H9 (cell line): ENCODE measurements around the gene E4F1. TPM values are rescaled to one million over a fixed set of nuclear protein-coding genes. Genes with fewer than 3 reads are reported as not detected.

ENCODE experiments used
- DNase-seq: peaks from one replicate; pipeline ENCODE4 v3.0.0-alpha.2; 2017
- H2AFZ ChIP-seq: one replicate; pipeline ENCODE4 v1.6.1; 2013; ENCODE audit warnings: mild to moderate bottlenecking, low read length, control low read depth, moderate library complexity
- H2AK5ac ChIP-seq: 2 replicates; pipeline ENCODE4 v1.6.1; 2013; ENCODE audit warnings: low read length, control low read depth, mixed read lengths; ENCODE audit not compliant: insufficient read length
- H2BK120ac ChIP-seq: one replicate; pipeline ENCODE4 v1.6.1; 2013; ENCODE audit warnings: low read depth, mild to moderate bottlenecking, low read length, control low read depth, inconsistent platforms; ENCODE audit not compliant: poor library complexity, severe bottlenecking
- H2BK12ac ChIP-seq: 2 replicates; pipeline ENCODE4 v1.6.1; 2013; ENCODE audit warnings: low read length, control low read depth, mixed read lengths, low read depth; ENCODE audit not compliant: insufficient read length
- H2BK15ac ChIP-seq: 2 replicates; pipeline ENCODE4 v1.6.1; 2013; ENCODE audit warnings: low read depth, low read length, control low read depth
- H2BK20ac ChIP-seq: one replicate; pipeline ENCODE4 v1.6.1; 2013; ENCODE audit warnings: low read depth, mild to moderate bottlenecking, low read length, control low read depth, inconsistent platforms; ENCODE audit not compliant: poor library complexity, severe bottlenecking
- H2BK5ac ChIP-seq: 2 replicates; pipeline ENCODE4 v1.6.1; 2013; ENCODE audit warnings: low read length, control low read depth, mixed read lengths; ENCODE audit not compliant: insufficient read length
- H3K14ac ChIP-seq: 2 replicates; pipeline ENCODE4 v1.6.1; 2013; ENCODE audit warnings: low read length, control low read depth; ENCODE audit not compliant: insufficient read depth
- H3K18ac ChIP-seq: 2 replicates; pipeline ENCODE4 v1.6.1; 2013; ENCODE audit warnings: low read depth, mild to moderate bottlenecking, mixed read lengths, low read length, control low read depth; ENCODE audit not compliant: insufficient read length
- H3K23ac ChIP-seq: 2 replicates; pipeline ENCODE4 v1.6.1; 2013; ENCODE audit warnings: low read length, control low read depth, mixed read lengths, low read depth; ENCODE audit not compliant: insufficient read length
- H3K23me2 ChIP-seq: 2 replicates; pipeline ENCODE4 v1.6.1; 2013; ENCODE audit warnings: low read depth, mild to moderate bottlenecking, mixed read lengths, low read length, control low read depth; ENCODE audit not compliant: insufficient read length, poor library complexity, severe bottlenecking
- H3K27ac ChIP-seq: 2 replicates; pipeline ENCODE4 v1.5.1; 2013; ENCODE audit warnings: low read length, control low read depth, mixed read lengths, low read depth; ENCODE audit not compliant: insufficient read length
- H3K27me3 ChIP-seq: 2 replicates; pipeline ENCODE4 v1.6.1; 2013; ENCODE audit warnings: low read length, control low read depth, inconsistent platforms; ENCODE audit not compliant: insufficient read depth
- H3K4ac ChIP-seq: 2 replicates; pipeline ENCODE4 v1.6.1; 2013; ENCODE audit warnings: low read depth, mild to moderate bottlenecking, control low read depth, inconsistent platforms, low read length, moderate library complexity
- H3K4me1 ChIP-seq: 2 replicates; pipeline ENCODE4 v1.6.1; 2013; ENCODE audit warnings: low read length, control low read depth, inconsistent platforms; ENCODE audit not compliant: insufficient read depth
- H3K4me2 ChIP-seq: 2 replicates; pipeline ENCODE4 v1.6.1; 2013; ENCODE audit warnings: low read length, control low read depth, mixed read lengths; ENCODE audit not compliant: insufficient read length, insufficient read depth
- H3K56ac ChIP-seq: 2 replicates; pipeline ENCODE4 v1.6.1; 2013; ENCODE audit warnings: low read depth, mild to moderate bottlenecking, mixed read lengths, low read length, control low read depth; ENCODE audit not compliant: insufficient read length
- H3K79me1 ChIP-seq: 2 replicates; pipeline ENCODE4 v1.6.1; 2013; ENCODE audit warnings: low read depth, mild to moderate bottlenecking, moderate library complexity, low read length, control low read depth, inconsistent platforms; ENCODE audit not compliant: insufficient read depth, poor library complexity, severe bottlenecking
- H3K79me2 ChIP-seq: 2 replicates; pipeline ENCODE4 v1.6.1; 2013; ENCODE audit warnings: low read length, control low read depth, inconsistent platforms; ENCODE audit not compliant: insufficient read depth
- H3K9ac ChIP-seq: 2 replicates; pipeline ENCODE4 v1.6.1; 2013; ENCODE audit warnings: low read length, control low read depth, mixed read lengths; ENCODE audit not compliant: insufficient read length; ENCODE audit errors: extremely low read depth
- H3K9me3 ChIP-seq: one replicate; pipeline ENCODE4 v1.6.1; 2013; ENCODE audit warnings: low read depth, low read length, inconsistent platforms; ENCODE audit not compliant: control insufficient read depth
- H3T11ph ChIP-seq: one replicate; pipeline ENCODE4 v1.6.1; 2013; ENCODE audit warnings: mild to moderate bottlenecking, low read length, control low read depth, inconsistent platforms
- H4K20me1 ChIP-seq: one replicate; pipeline ENCODE4 v1.6.1; 2013; ENCODE audit not compliant: control insufficient read depth, insufficient read length, insufficient read depth
- H4K5ac ChIP-seq: 2 replicates; pipeline ENCODE4 v1.6.1; 2013; ENCODE audit warnings: low read depth, mild to moderate bottlenecking, mixed read lengths, low read length, control low read depth; ENCODE audit not compliant: insufficient read length
- H4K8ac ChIP-seq: replicated peaks from 2 replicates; pipeline ENCODE4 v1.6.1; 2013; ENCODE audit warnings: low read length, control low read depth, mixed read lengths, low read depth; ENCODE audit not compliant: insufficient read length
- H4K91ac ChIP-seq: 2 replicates; pipeline ENCODE4 v1.6.1; 2013; ENCODE audit warnings: low read depth, mild to moderate bottlenecking, moderate library complexity, mixed read lengths, low read length, control low read depth; ENCODE audit not compliant: insufficient read length
- H3K27ac Mint-ChIP-seq, 3 experiments: 2 replicates in 2 of 3; 3 replicates in 1 of 3; pipeline ENCODE4 v1.8.0; 2020 to 2021; ENCODE audit warnings: mixed read lengths in 3 of 3, mild to moderate bottlenecking in 1 of 3, moderate library complexity in 1 of 3
- H3K27me3 Mint-ChIP-seq: 2 replicates; pipeline ENCODE4 v1.8.0; 2021; ENCODE audit warnings: low read depth, mild to moderate bottlenecking, moderate library complexity, mixed read lengths
- H3K36me3 Mint-ChIP-seq, 3 experiments: 2 replicates in 2 of 3; 3 replicates in 1 of 3; pipeline ENCODE4 v1.8.0; 2020 to 2021; ENCODE audit warnings: low read depth in 3 of 3, mixed read lengths in 3 of 3; ENCODE audit not compliant: insufficient read depth in 1 of 3
- H3K4me1 Mint-ChIP-seq, 2 experiments: 2 replicates each; pipeline ENCODE4 v1.8.0; 2020; ENCODE audit warnings: mixed read lengths in 2 of 2
- H3K4me3 Mint-ChIP-seq, 2 experiments: 2 replicates in 1 of 2; 3 replicates in 1 of 2; pipeline ENCODE4 v1.8.0; 2020 to 2021; ENCODE audit warnings: mild to moderate bottlenecking in 2 of 2, mixed read lengths in 2 of 2, moderate library complexity in 1 of 2
- H3K9me3 Mint-ChIP-seq, 2 experiments: 2 replicates in 1 of 2; 3 replicates in 1 of 2; pipeline ENCODE4 v1.8.0; 2020; ENCODE audit warnings: mild to moderate bottlenecking in 2 of 2, mixed read lengths in 2 of 2, moderate library complexity in 1 of 2
- WGBS: extraction: QIAGEN DNeasy Blood & Tissue Kit; methylation state at CpG from one replicate; pipeline ENCODE4 v1.1.7; 2013; ENCODE audit warnings: missing lambda C conversion rate, low lambda C conversion rate, mixed read lengths; ENCODE audit not compliant: insufficient read length; ENCODE audit errors: extremely low coverage; 5-methylcytosine and 5-hydroxymethylcytosine counted together
- total RNA-seq: library from RNA; stranded (reverse); gene quantifications from 2 replicates; pipeline ENCODE4 v1.2.1, GENCODE V29; 2021
- TF ChIP-seq, protein P1 (sequence below): fragments of 200-600 bp; sonication (generic); conservative IDR thresholded peaks from 3 replicates; pipeline ENCODE4 v1.8.0; 2021; ENCODE audit warnings: antibody characterized with exemption, mild to moderate bottlenecking

Gene E4F1
- total RNA-seq, 1 experiment from 2014 or later = 35.9 TPM

DNA sequence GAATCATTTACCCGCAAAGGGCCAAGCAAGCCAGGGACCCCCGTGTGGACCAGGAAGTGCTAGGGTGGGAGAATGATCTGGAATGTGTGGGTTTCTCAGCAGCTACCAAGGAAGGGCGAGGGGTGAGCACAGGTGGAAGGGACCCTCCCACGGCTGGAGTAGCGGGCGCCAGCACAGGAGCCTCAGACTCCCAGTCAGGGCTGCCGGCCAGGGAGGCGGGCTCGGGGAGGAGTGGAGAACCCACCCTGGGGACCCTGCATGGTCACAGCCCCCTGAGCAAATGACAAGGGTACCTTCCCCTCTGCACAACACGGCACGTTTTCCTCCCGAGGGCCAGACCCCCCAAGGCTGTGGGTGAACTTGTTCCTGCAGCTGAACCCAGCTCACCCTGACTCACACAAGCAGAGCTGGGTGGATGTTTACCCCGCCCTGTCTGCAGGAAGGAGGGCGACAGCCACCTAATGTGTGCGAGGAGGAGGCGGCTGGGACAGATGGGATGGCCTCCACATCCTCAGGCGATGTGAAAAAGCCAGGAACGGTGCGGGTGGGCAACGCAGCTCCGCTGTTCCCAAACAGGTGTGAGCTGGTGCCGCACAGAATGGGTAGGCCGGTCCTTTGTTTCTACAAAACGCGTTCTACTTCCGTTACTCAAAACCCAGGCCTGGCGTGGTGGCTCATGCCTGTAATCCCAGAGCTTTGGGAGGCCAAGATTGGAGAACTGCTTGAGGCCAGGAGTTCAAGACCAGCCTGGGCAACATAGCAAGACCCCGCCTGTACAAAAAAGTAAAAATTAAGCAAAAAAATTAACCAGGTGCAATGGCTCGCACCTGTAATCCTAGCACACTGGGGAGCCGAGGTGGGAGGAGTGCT, 21.8 kb downstream of the E4F1 start:
- H3K9ac ChIP-seq = no peak overlapping the region
- no peak for DNase-seq
- no peak overlapping the region for H3T11ph ChIP-seq
- no CpG with 5 or more reads among the region's 30 CpGs for WGBS
- H3K36me3 Mint-ChIP-seq = peaks cover 18 to 73% (median 53%) of the 10 kb centered on the region in 3 experiments; a peak in 6 of 7 replicates
- H3K9me3 ChIP-seq = no peaks in the 10 kb centered on the region
- no peak overlapping the region for H3K4me2 ChIP-seq
- H3K9me3 Mint-ChIP-seq = no peaks in the 10 kb centered on the region; a peak in 1 of 5 replicates
- H3K23me2 ChIP-seq = peaks cover under 1% of the 10 kb centered on the region
- H3K27me3 ChIP-seq = no peaks in the 10 kb centered on the region
- H4K8ac ChIP-seq = no peak overlapping the region
- TF ChIP-seq, protein P1, sequence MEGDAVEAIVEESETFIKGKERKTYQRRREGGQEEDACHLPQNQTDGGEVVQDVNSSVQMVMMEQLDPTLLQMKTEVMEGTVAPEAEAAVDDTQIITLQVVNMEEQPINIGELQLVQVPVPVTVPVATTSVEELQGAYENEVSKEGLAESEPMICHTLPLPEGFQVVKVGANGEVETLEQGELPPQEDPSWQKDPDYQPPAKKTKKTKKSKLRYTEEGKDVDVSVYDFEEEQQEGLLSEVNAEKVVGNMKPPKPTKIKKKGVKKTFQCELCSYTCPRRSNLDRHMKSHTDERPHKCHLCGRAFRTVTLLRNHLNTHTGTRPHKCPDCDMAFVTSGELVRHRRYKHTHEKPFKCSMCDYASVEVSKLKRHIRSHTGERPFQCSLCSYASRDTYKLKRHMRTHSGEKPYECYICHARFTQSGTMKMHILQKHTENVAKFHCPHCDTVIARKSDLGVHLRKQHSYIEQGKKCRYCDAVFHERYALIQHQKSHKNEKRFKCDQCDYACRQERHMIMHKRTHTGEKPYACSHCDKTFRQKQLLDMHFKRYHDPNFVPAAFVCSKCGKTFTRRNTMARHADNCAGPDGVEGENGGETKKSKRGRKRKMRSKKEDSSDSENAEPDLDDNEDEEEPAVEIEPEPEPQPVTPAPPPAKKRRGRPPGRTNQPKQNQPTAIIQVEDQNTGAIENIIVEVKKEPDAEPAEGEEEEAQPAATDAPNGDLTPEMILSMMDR = no peak
- H3K4me3 Mint-ChIP-seq = no peak overlapping the region; a peak in 1 of 5 replicates
- H2AFZ ChIP-seq = no peak overlapping the region
- H2AK5ac ChIP-seq = no peak overlapping the region
- H3K56ac ChIP-seq = no peak overlapping the region
- no peaks in the 10 kb centered on the region; a peak in 1 of 4 replicates for H3K4me1 Mint-ChIP-seq
- H3K79me2 ChIP-seq = no peaks in the 10 kb centered on the region; the same call in 1 of the 2 replicates
- H2BK5ac ChIP-seq = no peak overlapping the region
- H3K14ac ChIP-seq = no peak overlapping the region
- H3K79me1 ChIP-seq = no peaks in the 10 kb centered on the region
- no peak overlapping the region for H3K23ac ChIP-seq
- no peak overlapping the region for H2BK120ac ChIP-seq
- H4K20me1 ChIP-seq = no peaks in the 10 kb centered on the region
- no peak overlapping the region for H3K4ac ChIP-seq
- no peak overlapping the region for H2BK15ac ChIP-seq
- no peaks in the 10 kb centered on the region for H3K4me1 ChIP-seq
- H3K27me3 Mint-ChIP-seq = no peaks in the 10 kb centered on the region
- H4K91ac ChIP-seq = no peak overlapping the region
- no peak overlapping the region for H3K27ac Mint-ChIP-seq
- no peak overlapping the region for H2BK12ac ChIP-seq
- H3K27ac ChIP-seq = no peak overlapping the region
- no peak overlapping the region for H4K5ac ChIP-seq
- H2BK20ac ChIP-seq = no peak overlapping the region
- H3K18ac ChIP-seq = no peak overlapping the region
